HepG2 (cell line): Measurements from ENCODE around the gene IGFL2. TPM values are rescaled to one million over a fixed set of nuclear protein-coding genes. Genes with fewer than 3 reads are reported as not detected.

ENCODE experiments used
- ATAC-seq: fragments of 200-7000 bp; cut with Tn5 transposase; 3 replicates; pipeline ENCODE4 v1.9.1; 2020; ENCODE audit warnings: mild to moderate bottlenecking, moderate library complexity
- BruUV-seq: library from RNA; stranded (reverse); fragments of 400-500 nt; replicated peaks from 2 replicates; lab custom pipeline; 2021; lab: Mats Ljungman, UMichigan
- CTCF ChIA-PET: fragments of 300-600 bp; formaldehyde crosslinking; extraction: SDS; loops from one replicate; lab custom pipeline; 2021; ENCODE audit warnings: low total read pairs, inconsistent platforms, low intra/inter-chr PET ratio; lab: Yijun Ruan, JAX
- POLR2A ChIA-PET: fragments of 350-600 bp; sonication (Branson Sonifier 250); formaldehyde crosslinking; loops from one replicate; lab custom pipeline; 2020; ENCODE audit warnings: antibody characterized with exemption, inconsistent platforms; lab: Yijun Ruan, JAX
- DNase-seq: peaks from one replicate; pipeline ENCODE4 v3.0.0-alpha.2; 2015; ENCODE audit warnings: low spot score
- FAIRE-seq: peaks from 3 replicates; lab custom pipeline; 2011; peaks lifted over from hg19 to GRCh38; lab: Jason Lieb, UNC
- H2AFZ ChIP-seq: one replicate; pipeline ENCODE4 v1.6.1; 2011; ENCODE audit warnings: low read length, inconsistent platforms
- H3K27ac ChIP-seq: fragments of 300-600 bp; 3 replicates; pipeline ENCODE4 v1.8.0; 2011; ENCODE audit warnings: mixed run types, mild to moderate bottlenecking, mixed read lengths, low read length, inconsistent platforms; ENCODE audit not compliant: insufficient read depth; ENCODE audit errors: extremely low read length
- H3K27me3 ChIP-seq, 2 experiments: fragments of 200-600 bp in 1 of 2; 2 replicates in 1 of 2; 3 replicates in 1 of 2; pipeline versions ENCODE4 v1.6.0 to v1.8.0; 2011; ENCODE audit warnings: low read length in 2 of 2, mild to moderate bottlenecking in 2 of 2, moderate library complexity in 2 of 2, inconsistent platforms in 1 of 2; ENCODE audit not compliant: insufficient read depth in 2 of 2, control insufficient read depth in 1 of 2
- H3K36me3 ChIP-seq, 2 experiments: fragments of 200-600 bp in 1 of 2; replicated peaks in 1 of 2; 2 replicates in 1 of 2; 3 replicates in 1 of 2; pipeline versions ENCODE4 v1.5.1 to v1.8.0; 2011; ENCODE audit warnings: low read length in 2 of 2, inconsistent platforms in 1 of 2; ENCODE audit not compliant: insufficient read depth in 2 of 2, control insufficient read depth in 1 of 2
- H3K4me1 ChIP-seq: 2 replicates; pipeline ENCODE4 v1.5.1; 2012; ENCODE audit warnings: low read length, inconsistent platforms; ENCODE audit not compliant: insufficient read depth
- H3K4me2 ChIP-seq: 2 replicates; pipeline ENCODE4 v1.6.0; 2011; ENCODE audit warnings: low read depth, low read length, inconsistent platforms
- H3K4me3 ChIP-seq, 3 experiments: fragments of 200-600 bp in 1 of 3; sonication (generic), shearing (Covaris generic) in 1 of 3; replicated peaks in 1 of 3; 2 replicates each; pipeline ENCODE4 v1.5.1; 2011 to 2016; ENCODE audit warnings: low read length in 3 of 3, inconsistent platforms in 2 of 3, low read depth in 2 of 3, mild to moderate bottlenecking in 2 of 3, control low read depth in 1 of 3, mixed read lengths in 1 of 3; ENCODE audit not compliant: insufficient read depth in 1 of 3
- H3K79me2 ChIP-seq: one replicate; pipeline ENCODE4 v1.6.1; 2011; ENCODE audit warnings: low read length, inconsistent platforms; ENCODE audit not compliant: insufficient read depth
- H3K9ac ChIP-seq: 2 replicates; pipeline ENCODE4 v1.6.0; 2011; ENCODE audit warnings: mild to moderate bottlenecking, low read depth, low read length, inconsistent platforms; ENCODE audit not compliant: insufficient read depth
- H3K9me3 ChIP-seq: 2 replicates; pipeline ENCODE4 v1.5.1; 2012; ENCODE audit warnings: mild to moderate bottlenecking, low read length
- H4K20me1 ChIP-seq: 2 replicates; pipeline ENCODE4 v1.6.0; 2011; ENCODE audit warnings: inconsistent platforms, mild to moderate bottlenecking, low read length, moderate library complexity; ENCODE audit not compliant: insufficient read depth
- CC2D1A ChIP-seq: sonication (generic); formaldehyde crosslinking; IDR thresholded peaks from 2 replicates; pipeline ENCODE4 v1.8.1; 2023; ENCODE audit warnings: mild to moderate bottlenecking, missing genetic modification reagents
- CHD4 ChIP-seq: fragments of 200-600 bp; sonication (generic); IDR thresholded peaks from 2 replicates; pipeline ENCODE4 v1.7.0; 2017; ENCODE audit warnings: mild to moderate bottlenecking, low read length, borderline replicate concordance
- GMEB2 ChIP-seq: IDR thresholded peaks from 2 replicates; pipeline ENCODE4 v1.6.1; 2016; ENCODE audit warnings: missing biosample characterization, missing genetic modification reagents, low read depth
- GZF1 ChIP-seq: sonication (generic); formaldehyde crosslinking; IDR thresholded peaks from 2 replicates; pipeline ENCODE4 v1.5.1; 2020; ENCODE audit warnings: mild to moderate bottlenecking, missing genetic modification reagents
- HDAC6 ChIP-seq: fragments of 200-600 bp; sonication (generic); IDR thresholded peaks from 2 replicates; pipeline ENCODE4 v1.7.0; 2017; ENCODE audit warnings: mild to moderate bottlenecking, antibody characterized with exemption, low read length, low read depth
- IKZF4 ChIP-seq: sonication (generic); formaldehyde crosslinking; IDR thresholded peaks from 2 replicates; pipeline ENCODE4 v1.5.1; 2020; ENCODE audit warnings: borderline replicate concordance, mild to moderate bottlenecking, low read depth, missing genetic modification reagents; ENCODE audit errors: not compliant biosample characterization
- IRF2 ChIP-seq: IDR thresholded peaks from 2 replicates; pipeline ENCODE4 v1.6.1; 2018; ENCODE audit warnings: missing genetic modification reagents, missing compliant biosample characterization
- KDM4B ChIP-seq: sonication (generic); formaldehyde crosslinking; IDR thresholded peaks from 2 replicates; pipeline ENCODE4 v1.4.0; 2020; ENCODE audit warnings: missing genetic modification reagents
- KLF9 ChIP-seq: IDR thresholded peaks from 2 replicates; pipeline ENCODE4 v1.6.1; 2016; ENCODE audit warnings: low read depth
- MAX ChIP-seq: IDR thresholded peaks from 2 replicates; pipeline ENCODE4 v1.6.1; 2012; ENCODE audit warnings: inconsistent platforms
- MEF2D ChIP-seq: sonication (generic); formaldehyde crosslinking; IDR thresholded peaks from 2 replicates; pipeline ENCODE4 v1.5.1; 2020; ENCODE audit warnings: mild to moderate bottlenecking, missing genetic modification reagents
- MIXL1 ChIP-seq: IDR thresholded peaks from 2 replicates; pipeline ENCODE4 v1.6.1; 2016
- SIX4 ChIP-seq: sonication (generic); formaldehyde crosslinking; IDR thresholded peaks from 2 replicates; pipeline ENCODE4 v1.4.0; 2020; ENCODE audit warnings: missing genetic modification reagents
- TFDP1 ChIP-seq: IDR thresholded peaks from 2 replicates; pipeline ENCODE4 v1.6.1; 2016; ENCODE audit warnings: missing compliant biosample characterization, missing genetic modification reagents, borderline replicate concordance
- ZBTB46 ChIP-seq: sonication (generic); formaldehyde crosslinking; IDR thresholded peaks from 2 replicates; pipeline ENCODE4 v1.4.0; 2020; ENCODE audit warnings: mild to moderate bottlenecking, missing genetic modification reagents, borderline replicate concordance
- ZBTB49 ChIP-seq: sonication (generic); formaldehyde crosslinking; IDR thresholded peaks from 2 replicates; pipeline ENCODE4 v1.4.0; 2020; ENCODE audit warnings: missing genetic modification reagents, borderline replicate concordance
- ZNF160 ChIP-seq: sonication (generic); formaldehyde crosslinking; IDR thresholded peaks from 2 replicates; pipeline ENCODE4 v1.8.0; 2022; ENCODE audit warnings: mild to moderate bottlenecking, inconsistent platforms, missing genetic modification reagents
- ZNF205 ChIP-seq: IDR thresholded peaks from 2 replicates; pipeline ENCODE4 v1.6.1; 2018; ENCODE audit warnings: missing biosample characterization, missing genetic modification reagents
- ZNF879 ChIP-seq: sonication (generic); formaldehyde crosslinking; IDR thresholded peaks from 2 replicates; pipeline ENCODE4 v1.8.1; 2023; ENCODE audit warnings: missing genetic modification reagents
- WGBS: methylation state at CpG from one replicate; pipeline ENCODE4 v1.1.6; 2017; ENCODE audit warnings: low lambda C conversion rate; 5-methylcytosine and 5-hydroxymethylcytosine counted together
- in situ Hi-C: cut with HindIII; loops from 2 replicates; pipeline ENCODE4 v1.10.0; 2017; ENCODE audit warnings: low pct_unique_long_range_greater_than_20kb; ENCODE audit not compliant: extremely low pct_ligation_motif_present
- intact Hi-C: fragments of 100-400 bp; cut with micrococcal nuclease; formaldehyde crosslinking; loops from one replicate; pipeline ENCODE4 v1.10.0; 2022; ENCODE audit not compliant: unreplicated experiment
- polyA plus RNA-seq, 8 experiments: library from polyadenylated mRNA; depleted of rRNA in 3 of 8; stranded (reverse) in 7 of 8; unstranded in 1 of 8; fragments of >200 nt; fragmentation: Illumina TruSeq in 4 of 8; extraction: Trizol in 4 of 8; gene quantifications; 2 replicates each; pipeline versions ENCODE4 v1.2.1 to v1.2.3, GENCODE V29; 2011 to 2016; ENCODE audit warnings: low read depth in 4 of 8, missing spikeins in 1 of 8, mixed read lengths in 1 of 8; ENCODE audit not compliant: insufficient read depth in 1 of 8
- total RNA-seq, 5 experiments: library from RNA; depleted of rRNA; stranded (reverse); fragments of >200 nt; fragmentation: Illumina TruSeq; extraction: Trizol; gene quantifications; 2 replicates each; pipeline ENCODE4 v1.2.3, GENCODE V29; 2016; ENCODE audit warnings: low read depth in 1 of 5

The IGFL2 gene
- total and polyA plus RNA-seq, 2 of the 13 experiments (the other 11 are each of a cell fraction or from before 2014, with no cell fraction given) = not detected

GRCh38 chr19:46124638-46125115 lies 23.4 kb upstream of the IGFL2 start, which contains the start of gene IGFL3 (continued):
- no peak for TF ChIP-seq ZBTB46 (CRISPR knock-in tag)
- no peak for TF ChIP-seq KDM4B
- no peak for TF ChIP-seq CC2D1A (CRISPR knock-in tag)
- TF ChIP-seq HDAC6 = no peak

- no peaks in the 10 kb centered on the region for H3K4me1 ChIP-seq
- H3K4me3 ChIP-seq = no peak overlapping the region
- peaks cover 0 to 11% of the 10 kb centered on the region in 2 experiments; a peak in 2 of 5 replicates for H3K27me3 ChIP-seq
- no peaks in the 10 kb centered on the region for H3K9me3 ChIP-seq
- no peak overlapping the region for H3K9ac ChIP-seq
- in situ Hi-C loops = no loop called here
- no TSS peak for BruUV-seq
- ATAC-seq (no peak), DNase-seq (no peak), FAIRE-seq (no peak)
- H3K4me2 ChIP-seq = no peak overlapping the region
- H3K79me2 ChIP-seq = no peaks in the 10 kb centered on the region
- 24% methylated on average over 4 of the region's 4 CpGs for WGBS
- ChIA-PET CTCF (no interaction called here), POLR2A (no interaction called here)
- intact Hi-C loops = no loop called here
- no peak overlapping the region for H3K27ac ChIP-seq
- no peak overlapping the region for H2AFZ ChIP-seq
- no peaks in the 10 kb centered on the region for H3K36me3 ChIP-seq
- H4K20me1 ChIP-seq = no peaks in the 10 kb centered on the region
- TF ChIP-seq ZNF160 (no peak), ZNF879 (no peak), TFDP1 (CRISPR knock-in tag) (no peak), GMEB2 (no peak), SIX4 (CRISPR knock-in tag) (no peak), IKZF4 (CRISPR knock-in tag) (no peak), ZBTB49 (CRISPR knock-in tag) (no peak), MIXL1 (CRISPR knock-in tag) (no peak), CHD4 (no peak), GZF1 (CRISPR knock-in tag) (no peak), ZNF205 (no peak), IRF2 (CRISPR knock-in tag) (no peak), KLF9 (CRISPR knock-in tag) (no peak), MEF2D (CRISPR knock-in tag) (no peak), MAX (no peak)
Measured at GRCh38 chr19:46125447-46125846, 22.6 kb upstream of the IGFL2 start.
